Measurements from ENCODE around the gene ST6GAL1. TPM values are rescaled to one million over a fixed set of nuclear protein-coding genes. Genes with fewer than 3 reads are reported as not detected.

Gene ST6GAL1
- total RNA-seq, 1 experiment from 2014 or later, result 15.6 TPM

- H3K27me3 ChIP-seq (ENCODE audit: insufficient read depth, low read length), result no peaks in the 10 kb centered on the region
- RAD21 ChIA-PET (ENCODE audit: low non-redundant PET in 1 of 2, low total read pairs in 2 of 2, uncharacterized antibody in 2 of 2, unreplicated experiment in 2 of 2), result no interaction called here
- no peak for ATAC-seq
- BruUV-seq (replicated peaks), result no TSS peak
- H3K4me3 ChIP-seq (replicated peaks in 1 of 2; ENCODE audit: low read depth in 1 of 2, low read length in 2 of 2), result no peak overlapping the region
- no peaks in the 10 kb centered on the region for H3K36me3 ChIP-seq (ENCODE audit: control insufficient read depth in 1 of 2, insufficient read depth in 2 of 2, low read length in 2 of 2)
- no peaks in the 10 kb centered on the region for H3K9me2 ChIP-seq (ENCODE audit: insufficient read depth)
- DNase-seq (ENCODE audit: low read depth, low spot score), result no peak
- POLR2A ChIA-PET, result no interaction called here
- TF ChIP-seq FOSL1 (IDR thresholded peaks at IDR 0.05; ENCODE audit: low read depth) (no peak), RAD21 (IDR thresholded peaks at IDR 0.05; ENCODE audit: low read depth) (no peak), ZBTB33 (IDR thresholded peaks at IDR 0.05; ENCODE audit: extremely low read depth, insufficient replicate concordance, low read length) (no peak), MAX (IDR thresholded peaks at IDR 0.05) (no peak), POLR2A (IDR thresholded peaks at IDR 0.05; ENCODE audit: borderline replicate concordance, extremely low read depth, insufficient read depth, insufficient read length) (no peak), EZH2phosphoT487 (IDR thresholded peaks at IDR 0.05; ENCODE audit: borderline replicate concordance) (no peak), SRF (IDR thresholded peaks at IDR 0.05; ENCODE audit: low read depth) (no peak), CTCF (IDR thresholded peaks at IDR 0.05 in 2 of 3, conservative IDR thresholded peaks at IDR 0.05 in 1 of 3; ENCODE audit: borderline replicate concordance in 1 of 3, insufficient read depth in 1 of 3, low read depth in 2 of 3, low read length in 2 of 3) (no peak), POLR2AphosphoS5 (IDR thresholded peaks at IDR 0.05; ENCODE audit: low read depth, low read length) (no peak), ATF3 (IDR thresholded peaks at IDR 0.05) (no peak), SIN3A (IDR thresholded peaks at IDR 0.05; ENCODE audit: low read depth) (no peak), ELF1 (IDR thresholded peaks at IDR 0.05; ENCODE audit: borderline replicate concordance, low read depth) (no peak), SP1 (IDR thresholded peaks at IDR 0.05; ENCODE audit: low read depth) (no peak), YY1 (IDR thresholded peaks at IDR 0.05; ENCODE audit: extremely low read depth, insufficient replicate concordance, low read depth, low read length) (no peak), ZFX (IDR thresholded peaks at IDR 0.05) (no peak), EGR1 (IDR thresholded peaks at IDR 0.05; ENCODE audit: low read depth) (no peak), ZNF274 (IDR thresholded peaks at IDR 0.05; ENCODE audit: low read depth, low read length) (no peak), CBX3 (IDR thresholded peaks at IDR 0.05; ENCODE audit: low read depth) (no peak), CEBPB (IDR thresholded peaks at IDR 0.05; ENCODE audit: low read depth) (no peak), EZH2 (IDR thresholded peaks at IDR 0.05) (no peak)
- H4K20me1 ChIP-seq (ENCODE audit: insufficient read depth), result no peaks in the 10 kb centered on the region
- no peaks in the 10 kb centered on the region for H3K79me2 ChIP-seq (ENCODE audit: insufficient read depth, low read length)
- CTCF ChIA-PET, result no interaction called here
- intact Hi-C loops (cut with micrococcal nuclease), result no loop called here
- no peaks in the 10 kb centered on the region for H3K9me3 ChIP-seq (ENCODE audit: control insufficient read depth in 1 of 2, insufficient read depth in 1 of 2, low read depth in 1 of 2, low read length in 2 of 2)
- no peak overlapping the region for H3K4me2 ChIP-seq (ENCODE audit: low read length)
- no peak overlapping the region for H3K27ac ChIP-seq (ENCODE audit: low read depth, low read length)
- H3K9ac ChIP-seq (ENCODE audit: low read length), result no peak overlapping the region
- H2AFZ ChIP-seq (ENCODE audit: low read depth, low read length, poor library complexity, severe bottlenecking), result no peak overlapping the region
- H3K4me1 ChIP-seq (ENCODE audit: control insufficient read depth in 1 of 2, insufficient read depth in 2 of 2, low read length in 2 of 2), result no peaks in the 10 kb centered on the region
Measured at GRCh38 chr3:187013159-187013716, 82.9 kb downstream of the ST6GAL1 start.

Data from HCT116 (cell line).